ENCODE results near the gene FMN1. TPM values are rescaled to one million over a fixed set of nuclear protein-coding genes. Genes with fewer than 3 reads are reported as not detected.

The FMN1 gene
- total and polyA plus RNA-seq, 7 donors, result 3.0 to 19.9 (median 6.7) TPM

GRCh38 chr15:33066584-33066983, 127.9 kb downstream of the FMN1 start:
- no peaks in the 10 kb centered on the region for H3K9me3 ChIP-seq
- no peak for DNase-seq
- no peak overlapping the region for H3K27ac ChIP-seq
- intact Hi-C loops (cut with DNase I), result no loop called here
- H3K27me3 ChIP-seq, result peaks cover 0 to 3% (median 0%) of the 10 kb centered on the region in 3 donors
- H3K4me1 ChIP-seq, result peaks cover 0 to 8% (median 0%) of the 10 kb centered on the region in 4 donors
- WGBS, 2 donors, result 17 to 78% methylated on average over 8 of the region's 8 CpGs
- TF ChIP-seq POLR2AphosphoS5 (IDR thresholded peaks at IDR 0.05) (no peak), CTCF (IDR thresholded peaks at IDR 0.05) (no peak), EP300 (IDR thresholded peaks at IDR 0.05) (no peak), POLR2A (IDR thresholded peaks at IDR 0.05) (no peak)
- no peaks in the 10 kb centered on the region for H3K36me3 ChIP-seq
- H3K4me3 ChIP-seq, result no peak overlapping the region

GRCh38 chr15:33064878-33065277, 129.6 kb downstream of the FMN1 start:
- peaks cover 0 to 8% (median 0%) of the 10 kb centered on the region in 4 donors for H3K4me1 ChIP-seq
- peaks cover 0 to 3% (median 0%) of the 10 kb centered on the region in 3 donors for H3K27me3 ChIP-seq
- intact Hi-C loops (cut with DNase I), result no loop called here
- no peaks in the 10 kb centered on the region for H3K36me3 ChIP-seq
- no peak for DNase-seq
- no peak overlapping the region for H3K27ac ChIP-seq
- WGBS, 2 donors, result 17 to 46% methylated on average over 3 of the region's 3 CpGs
- TF ChIP-seq POLR2A (IDR thresholded peaks at IDR 0.05), result no peak
- TF ChIP-seq CTCF (IDR thresholded peaks at IDR 0.05), result no peak
- no peak for TF ChIP-seq EP300 (IDR thresholded peaks at IDR 0.05)
- no peak for TF ChIP-seq POLR2AphosphoS5 (IDR thresholded peaks at IDR 0.05)
- H3K9me3 ChIP-seq, result no peaks in the 10 kb centered on the region
- no peak overlapping the region for H3K4me3 ChIP-seq

- TF ChIP-seq CTCF (IDR thresholded peaks at IDR 0.05) (no peak), POLR2A (IDR thresholded peaks at IDR 0.05) (no peak), POLR2AphosphoS5 (IDR thresholded peaks at IDR 0.05) (no peak), EP300 (IDR thresholded peaks at IDR 0.05) (no peak)
- Histone ChIP-seq H3K4me3 (no peak overlapping the region), H3K27me3 (no peaks in the 10 kb centered on the region), H3K27ac (no peak overlapping the region), H3K36me3 (no peaks in the 10 kb centered on the region), H3K4me1 (no peaks in the 10 kb centered on the region), H3K9me3 (no peaks in the 10 kb centered on the region)
- WGBS, 2 donors, result 30 to 48% methylated on average over 3 of the region's 3 CpGs
- intact Hi-C loops (cut with DNase I), result no loop called here
- DNase-seq, result no peak
Observed at GRCh38 chr15:33059184-33059583, 135.3 kb downstream of the FMN1 start.

- no peaks in the 10 kb centered on the region for H3K27me3 ChIP-seq
- TF ChIP-seq EP300 (IDR thresholded peaks at IDR 0.05), result no peak
- TF ChIP-seq POLR2A (IDR thresholded peaks at IDR 0.05), result no peak
- no peak for TF ChIP-seq POLR2AphosphoS5 (IDR thresholded peaks at IDR 0.05)
- TF ChIP-seq CTCF (IDR thresholded peaks at IDR 0.05), result no peak
- H3K27ac ChIP-seq, result no peak overlapping the region
- intact Hi-C loops (cut with DNase I), result no loop called here
- H3K4me1 ChIP-seq, result no peaks in the 10 kb centered on the region
- 90 to 91% methylated on average over 8 of the region's 8 CpGs for WGBS, 2 donors
- no peaks in the 10 kb centered on the region for H3K9me3 ChIP-seq
- no peak for DNase-seq
- no peak overlapping the region for H3K4me3 ChIP-seq
- H3K36me3 ChIP-seq, result no peaks in the 10 kb centered on the region
Observed at GRCh38 chr15:33057845-33058244, 136.7 kb downstream of the FMN1 start.

- 51 to 73% methylated on average over 2 of the region's 2 CpGs for WGBS, 2 donors
- H3K4me1 ChIP-seq, result no peaks in the 10 kb centered on the region
- H3K36me3 ChIP-seq, result no peaks in the 10 kb centered on the region
- intact Hi-C loops (cut with DNase I), result no loop called here
- no peak overlapping the region for H3K27ac ChIP-seq
- H3K27me3 ChIP-seq, result no peaks in the 10 kb centered on the region
- no peaks in the 10 kb centered on the region for H3K9me3 ChIP-seq
- no peak for DNase-seq
- no peak overlapping the region for H3K4me3 ChIP-seq
- TF ChIP-seq POLR2A (IDR thresholded peaks at IDR 0.05) (no peak), EP300 (IDR thresholded peaks at IDR 0.05) (no peak)
Observed at GRCh38 chr15:33055962-33056361, 138.6 kb downstream of the FMN1 start.
